HCEC 1CT (cell line): ENCODE measurements around the gene DXO.
"Not testable (repeated sequence)": the region's sequence is repeated elsewhere in the genome, so short reads cannot be mapped to it uniquely, and the experiment has no call there.

Experiments
- DNase-seq: peaks from one replicate; pipeline ENCODE4 v3.0.0-alpha.2; 2017

DXO gene

DNA sequence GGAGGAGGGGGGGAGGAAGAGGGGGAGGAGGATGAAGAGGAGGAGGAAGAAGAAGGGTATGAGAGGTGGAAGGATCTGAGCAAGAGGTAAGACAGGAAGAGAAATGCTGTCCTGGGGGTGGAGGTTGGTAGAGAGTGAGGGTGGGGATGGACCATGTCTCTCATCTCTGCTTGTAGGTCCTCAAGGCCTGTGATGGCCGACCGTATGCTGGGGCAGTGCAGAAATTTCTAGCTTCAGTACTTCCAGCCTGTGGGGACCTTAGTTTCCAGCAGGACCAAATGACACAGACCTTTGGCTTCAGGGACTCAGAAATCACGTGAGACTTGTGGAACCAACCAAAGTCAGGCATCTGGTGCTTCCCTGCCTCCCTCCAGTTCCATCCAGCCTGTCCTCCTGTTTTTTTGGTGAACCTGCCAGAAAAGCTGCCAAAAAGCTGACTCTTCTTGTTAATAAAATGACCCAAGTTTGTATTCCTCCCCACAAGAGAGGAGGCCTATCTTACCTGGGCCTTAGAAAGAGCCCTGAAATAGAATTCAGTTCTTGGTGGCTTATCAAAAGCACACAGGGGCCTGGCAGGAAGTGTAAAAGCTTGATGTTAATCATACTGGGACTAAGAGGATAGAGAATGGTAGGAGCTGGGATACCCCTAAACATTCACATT lies 7.4 kb upstream of the DXO start:
- DNase-seq: no peak

DNA sequence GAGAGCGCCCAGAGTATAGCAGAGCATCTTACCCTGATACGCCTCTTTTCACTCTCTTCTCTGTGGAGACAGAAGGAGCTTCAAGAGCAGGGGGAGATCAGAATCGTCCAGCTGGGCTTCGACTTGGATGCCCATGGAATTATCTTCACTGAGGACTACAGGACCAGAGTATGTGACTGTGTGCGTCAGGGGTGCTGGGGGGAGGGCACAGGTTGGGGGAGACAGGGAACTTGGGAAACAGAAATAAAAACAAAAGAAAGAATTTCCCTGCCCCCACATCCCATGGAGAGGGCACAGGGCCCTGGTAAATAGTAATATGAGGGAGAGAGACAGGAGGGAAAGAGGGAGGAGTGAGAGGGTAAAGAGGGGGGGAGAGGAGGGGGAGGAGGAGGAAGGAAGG lies 6.9 kb upstream of the DXO start:
- DNase-seq: no peak

DNA sequence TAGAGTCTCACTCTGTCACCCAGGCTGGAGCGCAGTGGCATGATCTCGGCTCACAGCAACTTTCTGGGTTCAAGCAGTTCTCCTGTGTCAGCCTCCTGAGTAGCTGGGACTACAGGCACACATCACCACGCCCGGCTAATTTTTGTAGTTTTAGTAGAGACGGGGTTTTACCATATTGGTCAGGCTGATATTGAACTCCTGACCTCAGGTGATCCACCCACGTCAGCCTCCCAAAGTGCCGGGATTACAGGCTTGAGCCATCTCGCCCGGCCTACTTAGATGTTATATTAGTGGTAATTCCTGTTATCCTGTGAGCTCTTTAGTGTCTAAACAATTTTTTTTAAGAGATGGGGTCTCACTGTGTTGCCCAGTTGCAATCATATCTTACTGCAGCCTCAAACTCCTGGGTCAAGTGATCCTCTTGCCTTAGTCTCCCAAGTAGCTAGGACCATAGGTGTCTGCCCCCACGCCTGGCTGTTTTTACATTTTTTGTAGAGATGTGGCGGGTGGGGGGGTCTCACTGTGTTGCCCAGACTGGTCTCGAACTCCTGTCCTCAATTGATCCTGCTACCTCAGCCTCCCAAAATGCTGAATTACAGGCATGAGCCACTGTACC lies 6.0 kb upstream of the DXO start:
- no peak for DNase-seq

DNA sequence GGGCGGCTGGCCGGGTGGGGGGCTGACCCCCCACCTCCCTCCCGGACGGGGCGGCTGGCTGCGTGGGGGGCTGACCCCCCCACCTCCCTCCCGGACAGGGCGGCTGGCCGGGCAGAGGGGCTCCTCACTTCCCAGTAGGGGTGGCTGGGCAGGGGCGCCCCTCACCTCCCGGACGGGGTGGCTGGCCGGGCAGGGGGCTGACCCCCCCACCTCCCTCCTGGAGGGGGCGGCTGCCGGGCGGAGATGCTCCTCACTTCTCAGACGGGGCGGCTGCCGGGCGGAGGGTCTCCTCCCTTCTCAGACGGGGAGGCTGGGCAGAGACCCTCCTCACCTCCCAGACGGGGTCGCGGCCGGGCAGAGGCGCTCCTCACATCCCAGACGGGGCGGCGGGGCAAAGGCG lies 4.1 kb upstream of the DXO start:
- not testable (repeated sequence) for DNase-seq

DNA sequence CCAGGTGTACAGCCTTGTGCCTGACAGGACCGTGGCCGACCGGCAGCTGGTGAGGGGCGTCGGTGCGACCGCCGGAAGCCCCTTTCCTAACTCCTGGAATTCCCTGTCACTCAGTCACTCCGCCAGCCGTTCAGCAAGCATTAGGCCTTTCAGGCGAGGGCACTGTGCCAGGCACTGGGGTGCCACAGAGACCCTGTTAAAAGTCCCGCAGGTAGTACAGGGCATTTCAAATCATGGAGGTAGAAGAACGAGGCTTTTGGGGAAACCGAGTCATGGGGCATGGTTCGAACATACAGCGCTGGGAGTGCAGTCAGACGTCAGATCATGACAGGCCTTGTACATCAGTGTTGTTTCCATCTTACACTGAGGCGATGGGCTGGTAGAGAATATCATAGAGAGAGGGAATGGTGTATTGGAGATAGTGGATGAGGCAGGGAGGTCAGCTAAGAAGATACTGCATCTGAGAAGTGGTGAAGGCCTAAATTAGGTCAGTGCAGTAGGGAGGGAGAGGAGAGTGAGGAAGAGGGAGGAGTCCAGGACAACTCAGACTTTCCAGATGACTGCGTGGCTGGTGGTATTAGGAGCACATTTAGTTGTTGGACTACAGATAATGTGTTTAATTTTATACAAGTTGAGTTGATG lies 892 bp upstream of the DXO start:
- peak; percentile 53 for DNase-seq

DNA sequence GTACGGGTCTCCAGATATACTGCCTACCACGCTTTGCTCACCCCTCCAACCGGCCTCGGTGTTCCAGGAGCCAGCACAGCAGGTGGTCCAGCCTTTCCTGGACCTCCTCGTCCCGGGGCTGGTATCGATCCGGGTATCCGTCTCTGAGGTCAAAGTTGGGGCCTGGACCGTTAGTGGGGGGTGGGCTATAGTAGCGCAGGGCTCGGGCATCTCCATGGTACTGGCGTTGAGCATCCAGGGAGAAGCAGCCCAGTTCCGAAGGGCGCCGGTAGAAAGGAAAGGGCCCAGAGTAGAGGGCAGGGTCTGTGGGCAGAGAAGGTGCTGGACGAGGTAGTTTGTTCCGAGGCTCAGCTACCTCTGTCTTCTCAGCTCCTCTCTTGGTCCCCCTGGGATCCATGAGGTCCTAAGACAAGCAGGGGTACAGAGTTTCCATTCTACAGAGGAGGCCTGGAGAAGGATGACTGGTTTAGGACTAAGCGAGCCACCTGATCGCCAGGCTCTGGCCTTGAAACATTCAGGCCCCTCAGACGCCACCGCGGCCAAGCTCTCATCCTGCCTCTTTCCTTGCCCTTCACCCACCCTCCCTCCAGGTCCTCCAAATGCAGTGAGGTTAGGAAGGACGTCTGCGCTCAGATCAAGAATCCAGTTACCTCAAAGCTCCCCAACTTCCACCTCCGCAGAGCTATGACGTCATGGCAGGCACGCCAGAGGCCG lies 502 bp downstream of the DXO start:
- DNase-seq: no peak

DNA sequence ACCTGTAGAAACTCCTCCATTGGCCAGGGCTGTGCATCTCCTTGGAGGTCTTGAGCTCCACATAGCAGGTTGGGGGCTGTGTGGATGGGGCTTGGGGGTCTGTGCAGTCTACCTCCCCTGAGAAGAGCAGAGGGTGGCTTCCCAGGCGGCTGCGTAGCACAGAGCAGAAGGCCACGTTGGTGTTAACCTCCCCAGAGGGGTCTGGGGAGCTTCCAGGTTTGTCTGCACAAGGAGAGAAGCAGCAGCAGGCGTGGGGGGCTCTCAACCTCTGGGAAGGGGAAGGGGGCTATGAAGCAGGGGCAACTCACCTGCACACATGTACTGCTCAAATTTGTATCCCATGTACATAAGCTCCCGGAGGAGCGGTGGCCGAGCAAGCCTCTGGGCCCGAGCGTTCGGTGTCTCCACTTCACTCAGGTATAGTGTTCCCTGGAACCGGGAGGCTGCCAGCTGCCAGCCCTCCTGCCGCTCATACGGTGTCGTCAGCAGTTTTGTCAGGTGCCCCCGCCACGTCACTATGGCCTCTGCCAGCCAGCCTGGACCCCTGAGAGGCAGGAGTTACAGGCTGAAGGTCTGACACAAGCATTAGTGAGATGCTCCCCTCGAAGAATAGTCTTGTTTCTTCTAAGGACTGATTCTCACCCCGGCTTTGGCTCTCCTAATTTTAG lies 1.2 kb downstream of the DXO start:
- no peak for DNase-seq

DNA sequence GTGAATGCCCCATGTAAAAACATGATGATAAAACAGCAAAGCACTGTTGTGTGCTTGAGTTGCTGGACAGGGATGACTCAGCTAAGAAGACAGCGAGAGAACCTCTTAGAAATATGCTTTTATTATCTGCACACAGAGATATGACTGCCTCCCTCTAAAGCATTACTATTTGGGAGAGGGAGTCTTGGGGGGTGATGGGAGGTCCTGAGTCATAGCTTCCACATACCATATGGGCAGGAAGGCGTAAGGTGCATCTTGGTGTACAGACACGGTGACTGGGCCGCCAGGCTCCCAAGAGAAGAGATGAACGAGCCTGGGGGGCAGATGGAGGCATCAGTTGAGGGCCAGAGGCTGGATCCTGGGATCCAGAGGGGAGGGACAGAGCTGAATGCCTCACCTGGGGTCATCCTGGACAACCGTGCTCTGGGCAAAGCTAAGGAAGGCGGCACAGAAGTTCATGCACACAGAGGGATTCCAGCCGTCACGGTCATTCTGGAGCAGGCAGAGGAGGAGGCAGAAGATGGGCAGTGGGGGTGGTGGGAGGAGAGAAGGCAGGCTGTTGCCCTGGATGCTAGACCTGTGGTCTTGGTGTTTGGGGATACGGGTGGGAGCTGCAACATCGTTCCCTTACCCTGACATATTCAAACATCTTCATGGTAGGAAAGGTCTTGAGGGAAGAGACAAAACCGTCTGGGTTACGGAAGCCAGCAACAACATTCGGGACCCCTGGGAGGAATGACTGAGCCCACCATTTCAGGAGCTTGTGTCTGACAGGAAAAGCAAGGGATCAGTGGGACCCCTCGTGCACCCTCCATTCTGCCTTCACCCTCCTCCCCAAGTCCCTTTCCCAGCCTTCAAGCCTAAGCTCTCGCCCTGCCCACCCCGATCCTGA lies 2.0 kb downstream of the DXO start:
- no peak for DNase-seq

DNA sequence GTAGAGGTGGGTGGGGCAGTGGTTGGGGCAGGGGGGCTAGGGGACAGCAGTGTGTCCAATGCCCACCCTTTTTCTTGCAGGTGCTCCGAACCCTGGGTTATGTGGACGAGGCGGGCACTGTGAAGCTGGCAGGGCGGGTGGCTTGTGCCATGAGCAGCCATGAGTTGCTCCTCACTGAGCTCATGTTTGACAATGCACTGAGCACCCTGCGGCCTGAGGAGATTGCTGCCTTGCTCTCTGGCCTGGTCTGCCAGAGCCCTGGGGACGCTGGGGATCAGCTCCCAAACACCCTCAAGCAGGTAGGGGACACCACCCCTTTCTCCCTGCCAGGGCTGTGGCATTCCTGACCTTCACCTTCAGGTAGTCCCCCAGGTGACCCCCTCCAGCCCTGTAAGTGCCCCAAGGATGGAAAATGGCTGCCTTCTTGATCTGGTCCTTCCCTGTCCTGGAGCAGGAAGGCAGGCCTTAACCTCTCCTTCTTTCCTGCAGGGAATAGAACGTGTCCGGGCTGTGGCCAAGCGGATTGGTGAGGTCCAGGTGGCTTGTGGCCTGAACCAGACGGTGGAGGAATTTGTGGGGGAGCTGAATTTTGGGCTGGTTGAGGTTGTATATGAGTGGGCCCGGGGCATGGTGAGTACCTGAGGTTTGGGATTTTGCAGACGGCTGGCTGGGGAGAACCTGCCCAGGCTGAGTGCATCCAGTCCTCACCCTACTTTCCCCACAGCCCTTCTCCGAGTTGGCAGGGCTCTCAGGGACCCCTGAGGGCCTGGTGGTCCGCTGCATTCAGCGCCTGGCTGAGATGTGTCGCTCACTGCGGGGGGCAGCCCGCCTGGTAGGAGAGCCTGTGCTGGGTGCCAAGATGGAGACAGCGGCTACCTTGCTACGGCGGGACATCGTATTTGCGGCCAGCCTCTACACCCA lies 2.9 kb downstream of the DXO start:
- no peak for DNase-seq

DNA sequence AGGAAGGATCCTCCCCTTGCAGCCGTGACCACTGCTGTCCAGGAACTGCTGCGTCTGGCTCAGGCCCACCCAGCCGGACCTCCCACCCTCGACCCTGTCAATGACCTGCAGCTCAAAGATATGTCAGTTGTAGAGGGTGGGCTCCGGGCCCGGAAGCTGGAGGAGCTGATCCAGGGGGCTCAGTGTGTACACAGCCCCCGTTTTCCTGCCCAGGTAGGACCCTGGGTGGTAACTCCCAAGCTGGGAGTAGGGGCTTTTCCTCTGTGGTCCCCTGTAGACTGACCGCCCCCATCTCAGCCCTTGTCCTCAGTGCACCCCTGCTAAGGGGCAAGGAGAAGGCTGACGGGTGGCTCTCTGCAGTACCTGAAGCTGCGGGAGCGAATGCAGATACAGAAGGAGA lies 3.6 kb downstream of the DXO start:
- no peak for DNase-seq

DNA sequence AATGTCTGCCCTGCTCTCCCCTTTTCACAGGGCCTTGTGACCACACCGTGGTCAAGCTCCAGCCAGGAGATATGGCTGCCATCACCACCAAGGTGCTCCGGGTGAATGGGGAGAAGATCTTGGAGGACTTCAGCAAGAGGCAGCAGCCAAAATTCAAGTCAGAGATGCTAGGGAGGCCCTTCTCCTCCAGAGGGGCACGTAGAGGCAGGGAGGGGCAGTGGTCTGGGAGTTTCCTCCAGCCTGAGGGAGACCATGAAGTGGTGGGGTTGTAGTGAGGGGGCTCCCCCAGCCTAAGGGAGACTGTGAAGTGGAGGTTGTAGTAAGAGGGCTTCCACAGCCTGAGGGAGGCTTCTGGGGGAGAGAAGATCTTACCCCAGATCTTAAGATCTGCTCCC lies 4.0 kb downstream of the DXO start:
- no peak for DNase-seq

DNA sequence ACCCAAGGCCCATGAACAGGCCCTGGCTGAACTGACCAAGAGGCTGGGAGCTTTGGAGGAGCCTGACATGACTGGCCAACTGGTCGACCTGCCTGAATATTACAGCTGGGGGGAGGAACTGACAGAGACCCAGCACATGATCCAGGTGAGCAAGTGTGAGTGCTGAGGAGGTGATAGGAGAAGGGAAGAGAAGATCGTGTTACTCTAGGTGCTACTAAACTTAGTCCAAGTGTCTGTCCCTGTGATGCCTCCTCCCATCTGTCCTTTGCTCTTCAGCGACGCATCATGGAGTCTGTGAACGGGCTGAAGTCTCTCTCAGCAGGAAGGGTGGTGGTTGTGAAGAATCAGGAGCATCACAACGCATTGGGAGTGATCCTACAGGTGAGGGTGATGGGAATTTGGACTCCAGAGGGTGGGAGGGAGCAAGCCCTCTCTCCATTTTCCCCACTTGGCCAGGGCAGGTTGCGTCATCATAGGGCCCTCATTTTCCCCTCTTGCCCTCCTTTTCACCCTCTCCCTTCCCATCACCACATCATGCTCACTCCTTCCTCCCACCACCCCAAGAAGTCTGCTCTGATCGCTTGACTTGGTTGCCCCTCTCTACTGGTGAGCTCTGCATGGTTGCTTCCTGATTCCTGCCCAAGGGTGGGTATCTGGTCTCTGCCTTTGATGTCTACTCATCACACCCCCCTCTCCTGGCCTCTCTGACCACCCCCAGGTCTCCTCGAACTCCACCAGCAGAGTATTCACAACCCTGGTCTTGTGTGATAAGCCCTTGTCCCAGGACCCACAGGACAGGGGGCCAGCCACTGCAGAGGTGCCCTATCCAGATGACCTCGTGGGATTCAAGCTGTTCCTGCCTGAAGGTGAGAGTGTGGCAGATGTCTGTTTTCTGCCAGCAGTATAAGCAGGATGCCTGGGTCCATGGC lies 4.7 kb downstream of the DXO start:
- no peak for DNase-seq

DNA sequence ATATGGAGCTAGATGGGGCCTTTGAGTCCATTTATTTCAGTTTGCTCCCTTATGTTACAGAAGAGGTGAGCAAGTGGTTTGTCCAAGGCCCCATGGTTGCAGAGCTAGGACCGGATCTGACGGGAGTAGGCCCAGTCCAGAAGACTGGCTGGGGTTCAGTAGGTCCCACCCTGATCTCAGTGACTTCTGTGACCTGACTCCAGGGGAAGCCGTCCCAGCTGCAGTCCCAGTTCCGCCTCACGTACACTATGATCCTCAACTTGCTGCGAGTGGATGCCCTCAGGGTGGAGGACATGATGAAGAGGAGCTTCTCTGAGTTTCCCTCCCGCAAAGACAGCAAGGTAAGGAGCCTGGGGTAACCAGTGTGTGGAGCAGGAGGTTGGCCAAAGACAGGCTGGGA lies 5.4 kb downstream of the DXO start:
- DNase-seq: no peak

DNA sequence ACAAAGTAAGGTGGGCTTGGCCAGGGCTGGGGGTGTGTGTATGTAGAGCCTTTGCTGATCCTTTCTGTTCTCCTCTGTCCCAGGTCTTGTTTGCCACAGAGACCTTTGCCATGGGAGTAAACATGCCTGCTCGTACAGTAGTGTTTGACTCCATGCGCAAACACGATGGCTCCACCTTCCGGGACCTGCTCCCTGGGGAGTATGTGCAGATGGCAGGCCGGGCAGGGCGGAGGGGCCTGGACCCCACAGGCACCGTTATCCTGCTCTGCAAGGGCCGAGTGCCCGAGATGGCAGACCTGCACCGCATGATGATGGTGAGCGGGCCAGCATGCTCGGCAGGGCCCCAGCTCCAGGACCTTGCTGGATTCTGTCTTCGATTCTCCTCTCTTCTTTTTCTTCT lies 6.2 kb downstream of the DXO start:
- no peak for DNase-seq

DNA sequence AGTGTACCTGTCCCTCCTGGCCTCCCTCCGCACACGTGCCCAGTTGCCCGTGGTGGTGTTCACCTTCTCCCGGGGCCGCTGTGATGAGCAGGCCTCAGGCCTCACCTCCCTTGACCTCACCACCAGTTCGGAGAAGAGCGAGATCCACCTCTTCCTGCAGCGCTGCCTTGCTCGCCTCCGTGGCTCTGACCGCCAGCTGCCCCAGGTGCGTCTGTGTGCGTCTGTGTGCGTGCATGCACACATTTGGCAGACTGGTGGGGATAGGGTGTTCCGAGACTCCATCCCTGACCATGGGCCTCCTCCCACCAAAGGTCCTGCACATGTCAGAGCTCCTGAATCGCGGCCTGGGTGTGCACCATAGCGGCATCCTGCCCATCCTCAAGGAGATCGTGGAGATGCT lies 8.0 kb downstream of the DXO start:
- no peak for DNase-seq

DNA sequence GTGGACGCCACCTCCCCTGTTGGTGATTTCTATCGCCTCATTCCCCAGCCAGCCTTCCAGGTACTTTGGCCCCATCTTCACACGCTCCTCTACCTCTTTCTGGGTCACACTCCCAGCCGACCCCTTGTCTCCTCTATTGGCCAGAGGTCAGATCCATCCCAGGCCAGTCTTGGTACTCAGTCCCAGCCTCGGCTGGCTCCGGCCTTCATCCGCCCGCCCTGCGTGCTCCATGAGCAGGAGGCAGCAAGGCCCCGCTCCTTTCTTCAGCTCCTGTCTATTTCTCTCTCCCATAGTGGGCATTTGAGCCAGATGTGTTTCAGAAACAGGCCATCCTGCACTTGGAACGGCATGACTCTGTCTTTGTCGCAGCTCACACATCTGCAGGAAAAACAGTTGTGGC lies 10.3 kb downstream of the DXO start:
- no peak for DNase-seq

DNA sequence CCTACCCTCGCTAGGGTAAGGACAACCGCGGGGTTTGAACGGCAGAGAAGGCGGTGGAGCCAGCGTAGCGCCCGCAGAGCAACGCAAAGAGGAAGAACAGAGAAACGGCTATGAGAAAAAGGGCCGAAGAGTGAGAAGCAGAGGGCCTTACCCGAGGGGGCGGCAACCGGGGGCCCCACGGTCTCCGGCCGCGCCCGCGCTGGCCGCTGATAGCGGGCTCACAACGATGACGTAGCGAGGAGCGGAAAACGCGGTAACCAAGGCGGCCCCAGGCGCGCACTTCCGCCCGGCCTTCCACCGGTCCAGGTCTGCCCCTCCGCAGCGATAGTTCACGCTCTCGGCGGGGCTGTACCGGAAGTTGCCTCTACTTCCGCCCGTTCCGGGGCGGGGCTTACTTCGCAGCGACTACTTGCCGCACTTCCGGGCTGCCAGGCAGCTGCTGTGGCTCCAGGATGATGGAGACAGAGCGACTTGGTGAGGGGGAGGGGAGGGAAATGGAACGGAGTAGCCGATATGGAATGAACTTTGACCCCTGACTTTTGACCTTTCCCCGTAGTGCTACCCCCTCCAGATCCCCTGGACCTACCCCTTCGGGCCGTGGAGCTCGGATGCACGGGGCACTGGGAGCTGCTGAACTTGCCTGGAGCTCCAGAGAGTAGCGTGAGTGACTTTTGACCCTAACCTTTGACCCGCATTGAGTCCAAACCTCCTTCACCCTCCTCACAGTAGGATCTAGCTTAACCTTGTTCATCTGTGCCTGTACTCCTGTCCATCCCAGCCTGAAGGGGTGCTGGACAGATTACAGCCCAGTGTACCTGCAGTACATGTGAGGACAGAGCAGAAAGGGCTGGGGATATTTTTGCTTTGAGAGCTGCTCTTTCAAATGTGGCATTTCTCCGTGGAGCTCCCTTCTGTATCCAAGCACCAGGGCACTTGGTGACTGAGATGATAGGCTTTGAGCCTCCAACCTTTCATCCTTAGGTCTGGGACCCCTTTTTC lies 12.9 kb downstream of the DXO start, which contains the start of the genes NELFE and SKIC2:
Gene NELFE, minus strand, starts transcription at position 231 of the 999 bp plus-strand sequence. CDS start 525 bp downstream, outside the sequence.
Gene SKIC2, plus strand, starts transcription at position 435 of the 999 bp plus-strand sequence. Its CDS starts 18 bp downstream, at position 453.
- peak; percentile 99 for DNase-seq

DNA sequence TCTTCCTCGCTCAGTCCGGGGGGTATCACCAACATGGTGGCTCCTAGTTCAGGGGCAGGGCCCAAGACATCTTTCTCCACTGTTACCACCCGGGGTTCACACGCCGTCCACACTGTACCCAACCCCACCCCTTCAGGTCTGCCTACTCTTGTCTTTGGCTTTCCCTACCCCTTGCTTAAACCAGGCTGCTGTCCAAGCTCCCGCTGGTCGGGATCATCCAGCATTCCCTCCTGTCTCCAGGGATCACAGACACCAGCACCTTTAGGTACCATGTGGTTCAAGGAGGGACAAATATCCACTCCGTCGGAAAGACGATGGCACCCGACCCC lies 13.6 kb downstream of the DXO start:
- DNase-seq: no peak

DNA sequence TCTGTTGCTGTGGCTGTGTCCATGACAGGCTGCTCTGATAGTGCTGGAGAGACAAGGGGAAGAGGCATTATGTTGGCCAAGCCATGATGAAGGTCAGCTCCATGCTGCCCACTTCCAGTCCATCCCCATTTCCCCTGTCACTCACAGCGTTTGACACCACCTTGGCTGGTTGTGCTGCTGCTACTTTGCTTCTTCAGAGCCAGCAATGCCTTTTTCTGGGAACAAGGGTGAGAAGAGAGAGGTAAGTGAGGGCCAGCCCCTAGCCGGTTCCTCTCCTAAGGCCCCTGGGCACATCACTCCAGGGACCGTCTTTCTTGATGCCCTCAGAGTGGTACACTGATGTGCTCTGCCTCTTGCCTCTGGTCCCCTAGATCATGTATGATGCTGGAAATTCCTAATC lies 15.1 kb downstream of the DXO start:
- DNase-seq: no peak
